Superior temporal gyrus (tissue), 1 donor: Measurements from ENCODE around the gene MRPL52.
"Not testable (repeated sequence)": the region's sequence is repeated elsewhere in the genome, so short reads cannot be mapped to it uniquely, and the experiment has no call there.

Source experiments
- DNase-seq: peaks from one replicate; pipeline ENCODE4 v3.0.0-alpha.2; 2016; ENCODE audit errors: extremely low spot score

MRPL52 gene

DNA sequence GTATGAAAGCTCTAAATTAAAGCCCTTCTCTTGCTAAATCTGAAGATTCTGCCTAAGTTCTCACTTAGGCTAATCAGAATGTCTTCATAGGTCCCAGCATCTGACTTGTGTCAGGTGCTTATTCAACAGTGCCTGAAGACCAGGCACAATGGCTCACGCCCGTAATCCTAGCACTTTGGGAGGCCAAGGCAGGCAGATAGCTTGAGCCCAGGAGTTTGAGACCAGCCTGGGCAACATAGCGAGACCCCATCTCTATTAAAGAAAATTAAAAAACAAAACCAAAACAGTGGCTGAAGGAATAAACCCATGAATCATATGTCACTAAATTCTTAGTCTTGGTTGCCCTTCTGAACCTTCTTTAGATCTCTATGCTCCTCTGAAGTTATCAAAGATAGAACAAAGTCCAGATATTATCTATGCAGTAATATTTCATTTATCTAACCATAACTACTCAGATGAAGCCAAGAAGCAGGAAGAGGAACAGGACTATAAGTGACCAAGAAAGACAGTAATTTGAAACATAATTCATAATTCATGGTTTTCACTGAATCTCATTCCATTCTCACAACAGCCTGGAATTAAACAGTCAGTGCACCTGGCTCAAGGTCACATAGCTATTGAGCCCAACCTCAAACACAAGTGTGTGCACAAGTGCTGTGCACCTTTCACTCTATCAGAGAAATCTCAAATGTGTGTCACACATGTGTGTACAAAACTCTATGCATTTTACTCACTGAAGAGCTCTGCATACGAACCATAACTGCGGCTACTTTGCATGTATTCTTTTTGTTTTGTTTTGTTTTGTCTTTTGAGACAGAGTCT lies 21.1 kb upstream of the MRPL52 start:
- DNase-seq = no peak

DNA sequence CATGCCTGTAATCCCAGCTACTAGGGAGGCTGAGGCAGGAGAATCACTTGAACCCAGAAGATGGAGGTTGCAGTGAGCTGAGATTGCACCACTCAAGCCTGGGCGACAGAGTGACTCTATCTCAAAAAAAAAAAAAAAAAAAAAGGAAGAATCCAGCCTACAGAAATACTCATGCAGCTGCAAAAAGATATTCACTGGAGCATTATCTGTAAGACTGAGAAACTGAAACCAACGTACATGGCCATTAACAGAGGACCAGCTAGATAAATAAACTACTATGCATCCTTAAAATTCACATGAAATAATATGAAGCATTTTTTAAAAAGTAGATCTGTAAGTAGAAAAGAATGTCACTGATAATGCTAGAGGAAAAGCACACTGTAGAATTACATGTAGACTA lies 18.0 kb upstream of the MRPL52 start:
- DNase-seq = no peak

GRCh38 chr14:22812744-22813143 lies 16.9 kb upstream of the MRPL52 start:
- DNase-seq = no peak

GRCh38 chr14:22813145-22813544 lies 16.5 kb upstream of the MRPL52 start:
- DNase-seq = no peak

- no peak for DNase-seq
Measured at GRCh38 chr14:22814373-22814772, 15.3 kb upstream of the MRPL52 start.

GRCh38 chr14:22814941-22815713 lies 14.6 kb upstream of the MRPL52 start, which contains the start of gene SLC7A7:
SLC7A7 (minus strand) TSS chr14:22815435; CDS start chr14:22813398, 2,037 bp downstream.
- DNase-seq = no peak

DNA sequence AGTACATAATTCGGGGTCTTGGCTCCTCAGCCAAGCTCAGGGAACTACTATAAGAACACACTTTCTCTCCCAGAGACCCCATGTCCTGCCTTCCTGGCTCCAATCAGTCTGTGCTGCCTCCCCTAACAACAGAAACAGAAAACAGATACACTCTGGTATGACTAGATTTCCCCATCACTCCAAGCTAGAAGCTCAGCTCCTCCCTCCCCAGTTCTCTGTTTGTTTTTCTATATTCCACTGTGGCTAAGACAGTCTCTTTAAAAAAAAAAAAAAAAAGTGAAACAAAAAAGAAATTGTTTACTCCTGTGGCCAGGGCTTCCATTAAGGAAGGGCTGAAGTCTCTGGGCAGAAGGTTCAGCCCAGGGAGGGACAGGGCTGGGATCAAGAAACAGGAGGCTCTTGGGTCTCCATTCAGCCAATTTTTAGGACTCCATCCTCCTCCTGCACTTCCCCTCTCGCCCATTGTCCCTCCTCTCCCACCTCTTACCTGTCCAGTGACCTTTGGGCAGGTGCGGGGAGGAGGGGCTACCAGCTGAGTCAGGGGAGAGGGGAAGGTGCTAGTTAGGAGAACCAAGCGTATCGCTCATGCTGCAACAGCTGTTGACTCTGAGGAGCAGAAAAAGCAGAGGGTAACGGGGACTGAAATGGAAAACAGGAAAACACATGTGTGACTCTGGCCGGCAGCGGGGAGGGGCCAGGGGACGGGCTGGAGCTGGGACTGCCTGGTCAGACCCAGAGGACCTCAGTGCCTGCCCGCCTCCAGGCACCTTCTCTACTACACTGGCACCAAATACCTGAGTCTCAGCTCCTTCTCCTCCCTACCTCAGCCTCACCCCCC lies 10.3 kb upstream of the MRPL52 start:
- no peak for DNase-seq

DNA sequence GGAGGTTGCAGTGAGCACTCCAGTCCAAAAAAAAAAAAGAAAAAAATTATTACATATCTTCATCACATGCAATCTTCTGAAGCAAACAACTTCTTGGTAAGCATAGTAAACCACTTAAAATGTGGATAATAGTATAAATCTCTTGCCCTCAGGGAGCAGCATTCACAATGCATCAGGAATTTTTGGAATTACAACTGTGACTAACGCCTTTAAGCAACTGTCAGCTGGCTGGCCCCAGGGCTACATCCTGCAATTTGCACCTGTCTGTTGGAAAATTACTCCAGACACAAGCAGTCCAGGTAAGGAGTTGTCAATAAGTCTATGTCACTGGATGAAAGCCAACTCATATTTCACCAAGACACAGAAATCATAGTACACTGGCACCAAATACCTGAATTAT lies 9.0 kb upstream of the MRPL52 start:
- DNase-seq = no peak

GRCh38 chr14:22821193-22822015 lies 8.3 kb upstream of the MRPL52 start:
- DNase-seq = no peak

GRCh38 chr14:22822016-22822570 lies 7.6 kb upstream of the MRPL52 start:
- DNase-seq = no peak

DNA sequence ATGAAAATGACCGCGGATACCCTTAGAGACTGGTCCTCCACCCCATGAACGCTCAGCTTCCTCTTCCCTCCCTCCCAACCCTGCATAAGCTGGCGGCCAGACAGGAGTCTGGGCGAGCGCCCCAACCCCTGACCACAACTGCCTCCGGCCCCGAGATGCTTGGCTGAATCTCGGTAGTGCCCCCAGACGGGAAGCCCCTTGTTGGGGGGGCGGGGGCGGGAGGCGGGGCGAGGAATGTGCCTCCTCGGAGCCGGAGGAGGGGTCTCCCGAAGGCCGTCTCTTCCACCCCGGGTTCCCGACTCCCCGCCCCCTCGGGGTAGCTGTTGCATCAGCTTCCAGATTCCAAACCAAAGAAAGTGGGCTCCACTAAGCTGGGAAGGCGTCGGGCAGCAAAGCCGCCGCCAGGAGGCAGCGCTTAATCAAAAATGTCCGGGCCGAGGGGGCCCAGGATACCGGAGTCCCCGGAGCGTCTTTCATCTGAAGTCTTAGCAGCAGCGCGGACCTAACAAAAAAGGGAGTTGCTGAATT lies 7.1 kb upstream of the MRPL52 start:
- peak; percentile 80 for DNase-seq

DNA sequence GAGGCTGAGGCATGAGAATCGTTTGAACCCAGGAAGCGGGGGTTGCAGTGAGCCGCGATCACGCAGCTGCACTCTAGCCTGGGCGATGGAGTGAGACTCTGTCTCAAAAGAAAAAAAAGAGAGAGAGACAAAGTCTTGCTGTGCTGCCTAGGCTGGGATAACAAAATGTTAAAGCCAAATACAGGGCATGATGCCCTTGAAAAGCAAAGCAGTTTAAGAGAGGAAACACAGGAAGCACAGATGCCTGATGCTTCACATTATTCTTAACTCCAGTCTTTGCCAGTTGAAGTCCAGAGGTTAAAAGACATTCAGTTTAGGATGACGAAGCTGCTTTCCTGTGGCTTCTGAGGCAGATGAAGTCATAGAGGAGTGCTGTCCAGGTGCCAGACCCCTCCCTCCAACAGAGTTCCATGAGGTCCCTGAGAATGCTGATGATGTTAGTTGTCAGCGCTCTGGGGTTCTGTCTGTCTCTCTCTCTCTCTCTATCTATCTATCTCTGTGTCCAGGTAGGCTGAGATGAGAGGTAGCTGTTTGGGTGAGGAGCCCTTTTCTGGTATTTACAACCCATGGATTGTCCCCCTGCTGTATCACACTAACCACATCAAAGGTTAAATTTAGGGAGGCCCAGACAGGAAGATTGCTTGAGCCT lies 4.9 kb upstream of the MRPL52 start:
- DNase-seq = no peak

- not testable (repeated sequence) for DNase-seq
Measured at GRCh38 chr14:22829076-22829660, 519 bp upstream of the MRPL52 start.

- no peak for DNase-seq
Measured at GRCh38 chr14:22830443-22831010, 840 bp downstream of the MRPL52 start.

GRCh38 chr14:22835505-22835904 lies 5.8 kb downstream of the MRPL52 start:
- DNase-seq = no peak

- no peak for DNase-seq
Measured at GRCh38 chr14:22836301-22837113, 6.8 kb downstream of the MRPL52 start, which contains the start of gene MMP14. MMP14 (plus strand) TSS chr14:22836585; CDS start chr14:22836818, 233 bp downstream.

DNA sequence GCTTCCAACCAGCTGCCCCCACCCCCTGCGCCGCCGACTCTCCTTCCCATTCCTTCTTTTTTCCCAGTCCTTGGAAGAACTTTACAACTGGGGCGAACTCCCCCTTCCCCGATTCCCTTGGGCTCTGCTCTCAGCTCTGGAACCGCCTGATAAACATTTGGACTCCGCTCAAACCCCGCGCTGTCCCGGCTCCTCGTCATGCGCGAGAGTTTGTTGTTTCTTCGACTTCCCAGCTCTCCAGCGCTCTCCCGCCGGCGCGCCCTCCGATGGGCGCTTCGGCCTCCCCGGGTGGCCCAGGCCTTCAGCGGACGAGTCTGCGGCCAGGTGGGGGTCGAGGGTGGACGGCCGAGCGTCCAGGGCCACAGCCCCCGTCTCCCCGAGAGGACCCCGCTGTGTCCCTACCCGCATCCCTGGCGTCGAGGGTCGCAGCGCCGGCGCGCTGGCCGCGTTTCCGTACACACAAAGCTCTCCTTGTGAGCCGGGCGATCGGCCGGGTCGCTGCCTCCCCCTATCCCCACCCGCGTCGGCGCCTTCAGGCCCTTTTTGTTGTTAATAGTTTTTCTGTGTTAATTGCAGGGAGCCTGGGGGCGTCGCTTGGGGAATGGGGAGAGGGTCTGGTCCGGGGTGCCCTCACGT lies 7.5 kb downstream of the MRPL52 start:
- DNase-seq = no peak
